Cerebellar cortex (tissue), 1 donor: Measurements from ENCODE around the gene SHLD1.

Source experiments
- DNase-seq: peaks from one replicate; pipeline ENCODE4 v3.0.0-alpha.2; 2015; ENCODE audit warnings: low spot score

Gene SHLD1

GRCh38 chr20:5848711-5849505 lies 98.7 kb downstream of the SHLD1 start:
- peak; percentile 96 for DNase-seq

- no peak for DNase-seq
Measured at GRCh38 chr20:5855939-5856338, 105.7 kb downstream of the SHLD1 start.

- DNase-seq, result no peak
Measured at GRCh38 chr20:5859608-5860007, 109.4 kb downstream of the SHLD1 start.

GRCh38 chr20:5862703-5863039 lies 112.5 kb downstream of the SHLD1 start:
- peak; percentile 88 for DNase-seq

DNA sequence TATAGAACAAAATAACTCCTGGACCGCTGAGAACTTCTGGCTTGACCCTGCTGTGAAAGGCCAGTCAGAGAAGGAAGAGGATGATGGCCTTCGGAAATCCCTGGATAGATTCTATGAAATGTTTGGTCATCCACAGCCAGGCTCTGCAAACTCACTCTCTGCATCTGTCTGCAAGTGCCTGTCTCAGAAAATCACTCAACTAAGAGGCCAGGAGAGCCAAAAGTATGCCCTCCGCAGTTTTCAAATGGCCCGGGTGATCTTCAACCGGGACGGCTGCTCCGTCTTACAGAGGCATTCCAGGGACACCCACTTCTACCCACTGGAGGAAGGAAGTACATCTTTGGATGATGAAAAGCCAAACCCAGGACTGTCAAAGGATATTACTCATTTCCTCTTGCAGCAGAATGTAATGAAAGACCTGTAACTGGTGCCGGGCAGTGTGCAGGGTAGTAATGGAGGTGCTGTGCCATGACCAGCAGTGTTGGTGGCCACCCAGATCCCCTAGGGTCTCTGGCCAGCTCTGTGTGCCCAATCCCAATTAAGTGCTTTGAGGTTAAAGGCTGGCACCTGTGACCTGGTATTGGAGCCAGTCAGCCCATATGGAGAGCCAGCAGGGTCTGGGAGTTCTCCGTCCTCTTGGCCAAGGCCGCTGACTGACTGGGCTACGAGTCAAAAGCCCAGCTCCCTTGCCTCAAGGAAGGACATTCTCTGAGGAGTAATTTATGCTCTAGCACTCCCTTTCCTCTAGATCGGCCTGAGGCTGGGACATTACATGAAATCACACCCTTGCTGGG lies 113.0 kb downstream of the SHLD1 start:
- peak; percentile 98 for DNase-seq

DNA sequence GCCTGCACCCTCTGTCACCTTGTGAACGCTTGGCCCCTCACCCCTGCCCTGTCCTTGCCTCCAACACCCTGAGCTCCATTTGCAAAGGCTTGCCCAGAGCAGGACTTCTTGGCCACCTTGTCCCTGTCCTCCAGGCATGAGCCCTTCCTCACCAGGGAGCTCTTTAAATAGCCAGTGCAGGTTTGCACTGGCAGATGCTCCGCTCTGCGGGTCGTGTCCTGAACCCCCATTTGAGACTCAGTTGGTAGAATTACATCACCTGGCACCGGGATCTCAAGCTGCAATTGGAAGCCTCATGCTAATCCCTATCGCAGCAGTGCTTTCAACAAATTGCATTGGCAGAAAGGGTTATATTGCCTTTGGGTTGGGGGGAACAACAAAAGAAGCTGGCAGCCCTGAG lies 114.2 kb downstream of the SHLD1 start:
- peak; percentile 98 for DNase-seq

GRCh38 chr20:5864873-5865587 lies 114.8 kb downstream of the SHLD1 start:
- DNase-seq, result no peak

- DNase-seq, result no peak
Measured at GRCh38 chr20:5865604-5866003, 115.4 kb downstream of the SHLD1 start.

- peak; percentile 81 for DNase-seq
Measured at GRCh38 chr20:5870568-5870981, 120.4 kb downstream of the SHLD1 start.

DNA sequence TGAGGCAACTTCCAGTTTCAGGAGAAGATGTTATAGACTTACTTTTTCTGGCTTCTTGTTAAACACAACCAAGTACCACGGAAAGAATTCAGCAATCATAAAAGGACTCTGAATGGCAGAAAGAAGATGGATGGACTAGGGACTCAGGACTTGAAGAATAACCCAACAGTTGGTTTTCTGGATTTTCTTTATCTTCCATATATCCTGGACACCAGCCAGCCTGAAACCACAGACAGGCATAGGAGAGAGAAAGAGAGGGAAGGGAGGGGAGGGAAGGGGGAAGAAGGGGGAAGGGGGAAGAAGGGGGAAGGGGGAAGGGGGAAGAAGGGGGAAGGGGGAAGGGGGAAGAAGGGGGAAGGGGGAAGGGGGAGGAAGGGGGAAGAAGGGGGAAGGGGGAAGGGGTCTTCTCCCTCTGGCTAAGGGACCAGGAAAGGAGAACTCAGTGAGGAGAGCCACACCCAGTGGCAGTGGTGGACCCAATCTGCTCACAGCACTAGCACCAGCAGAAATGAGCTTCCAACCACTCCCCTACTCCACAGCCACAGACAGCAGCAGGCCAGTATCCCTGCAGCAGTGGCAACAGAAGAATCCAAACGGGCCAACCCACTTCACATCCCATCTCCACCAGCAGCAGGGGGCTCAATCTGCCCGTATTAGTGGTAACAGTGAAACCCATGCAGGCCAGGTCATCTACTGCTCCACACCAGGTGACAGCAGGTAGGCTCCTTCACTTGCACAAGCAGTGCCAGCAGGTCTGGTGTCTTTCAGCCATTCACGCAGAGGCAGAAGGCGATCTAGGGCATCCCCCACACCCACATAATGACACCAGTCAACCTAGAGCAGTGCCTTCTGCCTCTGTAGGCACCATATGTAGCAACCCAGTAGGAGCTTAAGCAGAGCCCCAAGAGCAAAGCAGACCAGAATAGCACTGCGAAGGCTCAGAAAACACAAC lies 121.5 kb downstream of the SHLD1 start:
- DNase-seq, result peak; percentile 76

DNA sequence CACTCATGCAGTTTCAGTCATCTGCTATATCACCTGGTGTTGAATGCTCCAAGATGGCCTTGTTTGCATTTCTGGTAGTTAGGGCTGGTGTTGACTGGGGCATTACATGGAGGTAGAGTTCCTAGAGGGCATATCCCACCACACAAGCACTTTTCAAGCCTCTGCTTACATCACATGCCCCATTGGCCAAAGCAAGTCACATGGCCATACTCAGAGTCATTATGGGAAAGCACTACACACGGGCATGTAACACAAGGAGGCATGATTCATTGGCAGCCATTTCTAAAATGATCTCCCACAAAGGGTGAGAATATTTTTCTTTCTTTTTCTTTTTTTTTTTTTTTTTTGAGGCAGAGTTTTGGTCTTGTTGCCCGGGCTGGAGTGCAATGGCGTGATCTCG lies 126.9 kb downstream of the SHLD1 start:
- DNase-seq, result no peak

- DNase-seq, result no peak
Measured at GRCh38 chr20:5880326-5880725, 130.1 kb downstream of the SHLD1 start.

DNA sequence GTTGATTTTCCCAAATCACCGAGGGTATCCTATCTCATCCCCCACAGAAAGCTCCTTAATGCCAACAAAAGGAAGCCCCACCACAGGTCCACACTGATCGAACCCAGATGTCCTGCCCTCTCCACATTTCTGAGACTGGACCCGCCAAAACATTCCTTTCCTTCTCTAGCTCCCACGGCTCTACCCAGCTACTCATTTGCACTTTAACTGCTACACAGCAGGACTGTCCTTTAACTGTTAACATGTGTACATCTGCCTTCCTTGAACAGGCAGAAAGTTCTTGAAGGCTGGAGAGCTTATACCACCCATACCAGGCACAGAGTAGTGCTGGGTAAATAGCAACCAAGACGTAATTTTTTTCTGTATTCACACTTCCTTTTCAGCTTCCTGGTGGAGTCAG lies 131.5 kb downstream of the SHLD1 start:
- DNase-seq, result no peak

GRCh38 chr20:5882166-5882565 lies 132.0 kb downstream of the SHLD1 start:
- DNase-seq, result no peak

GRCh38 chr20:5884465-5885335 lies 134.5 kb downstream of the SHLD1 start:
- no peak for DNase-seq

GRCh38 chr20:5885866-5886265 lies 135.7 kb downstream of the SHLD1 start:
- no peak for DNase-seq

DNA sequence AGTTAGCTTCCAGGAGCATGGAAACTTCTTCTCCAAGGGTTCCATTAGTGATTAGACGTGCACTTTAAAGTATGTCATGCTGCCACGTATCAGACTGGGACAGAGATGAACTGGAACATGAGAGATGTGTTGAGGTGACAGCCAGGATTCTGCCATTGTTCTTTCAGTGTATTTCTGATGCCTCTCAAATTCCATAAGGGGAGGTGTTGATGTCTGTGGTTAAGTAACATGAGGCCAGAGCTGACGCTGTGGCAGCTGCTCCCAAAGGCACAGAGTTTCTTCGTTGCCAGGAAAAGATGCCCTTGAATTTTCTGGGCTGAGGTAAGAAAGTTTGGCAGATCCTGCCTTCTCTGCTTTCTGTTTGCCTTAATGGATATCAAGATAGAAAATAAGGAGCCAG lies 136.6 kb downstream of the SHLD1 start:
- DNase-seq, result no peak

DNA sequence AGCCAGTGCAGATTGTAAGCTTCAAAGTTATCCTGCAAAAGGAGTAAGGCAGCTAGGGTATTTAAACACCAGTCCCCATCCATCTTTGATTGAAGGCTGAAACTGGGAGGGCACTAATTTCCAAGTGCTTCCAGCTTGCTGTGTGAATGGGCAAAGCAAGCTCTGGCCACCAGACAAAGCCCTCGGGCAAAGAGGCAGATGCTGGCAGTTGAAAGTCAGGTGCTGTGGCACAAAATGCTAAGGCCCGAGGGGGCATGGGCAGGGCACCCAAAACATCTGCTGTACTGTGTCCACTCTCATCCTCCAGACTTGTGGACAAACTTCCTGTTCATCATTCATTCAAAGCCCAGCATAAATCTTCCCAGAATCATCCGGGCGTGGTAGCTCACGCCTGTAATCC lies 137.2 kb downstream of the SHLD1 start:
- no peak for DNase-seq

DNA sequence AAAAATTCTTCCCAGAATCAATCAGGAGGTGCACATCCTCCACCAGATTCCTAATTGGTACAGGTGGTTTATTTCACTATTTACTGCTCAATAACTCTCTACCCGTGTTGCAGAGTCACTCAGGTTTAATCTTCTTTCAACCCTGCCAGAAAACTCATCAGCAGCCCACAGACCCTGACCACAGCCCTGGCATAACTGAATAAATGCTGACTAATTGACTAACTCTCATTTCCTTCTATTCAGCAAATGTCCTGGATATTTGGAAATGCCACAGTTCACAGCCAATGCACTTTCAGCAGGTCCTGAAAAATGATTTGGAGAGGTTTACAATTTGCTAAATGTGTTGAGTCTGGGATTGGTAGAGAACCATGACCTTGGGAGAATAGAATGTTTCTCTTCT lies 137.8 kb downstream of the SHLD1 start:
- no peak for DNase-seq

GRCh38 chr20:5890773-5891441 lies 140.7 kb downstream of the SHLD1 start:
- DNase-seq, result no peak
